HCT116 (cell line): ENCODE measurements around the gene HDAC8.

ENCODE experiments used
- ELF1 ChIP-seq: IDR thresholded peaks from 2 replicates; pipeline ENCODE4 v1.6.1; 2012; ENCODE audit warnings: low read depth, borderline replicate concordance
- POLR2A ChIP-seq: IDR thresholded peaks from 2 replicates; pipeline ENCODE4 v1.7.0; 2011; ENCODE audit warnings: borderline replicate concordance; ENCODE audit not compliant: insufficient read depth, insufficient read length; ENCODE audit errors: extremely low read depth
- POLR2AphosphoS5 ChIP-seq: IDR thresholded peaks from 2 replicates; pipeline ENCODE4 v1.6.1; 2011; ENCODE audit warnings: mild to moderate bottlenecking, low read depth, low read length, moderate library complexity
- RAD21 ChIP-seq: IDR thresholded peaks from 2 replicates; pipeline ENCODE4 v1.6.1; 2012; ENCODE audit warnings: low read depth, mild to moderate bottlenecking
- TF ChIP-seq, protein P1 (sequence below), 3 experiments: fragments of 200-600 bp in 1 of 3; sonication (generic) in 1 of 3; IDR thresholded peaks in 2 of 3; conservative IDR thresholded peaks in 1 of 3; 2 replicates each; pipeline ENCODE4 v1.5.1; 2012 to 2017; ENCODE audit warnings: low read depth in 2 of 3, low read length in 2 of 3, antibody characterized with exemption in 1 of 3, borderline replicate concordance in 1 of 3, control low read depth in 1 of 3, mild to moderate bottlenecking in 1 of 3, mixed read lengths in 1 of 3, mixed run types in 1 of 3, moderate library complexity in 1 of 3; ENCODE audit not compliant: insufficient read depth in 1 of 3
- TF ChIP-seq, protein P2 (sequence below): IDR thresholded peaks from 2 replicates; pipeline ENCODE4 v1.6.1; 2012

DNA sequence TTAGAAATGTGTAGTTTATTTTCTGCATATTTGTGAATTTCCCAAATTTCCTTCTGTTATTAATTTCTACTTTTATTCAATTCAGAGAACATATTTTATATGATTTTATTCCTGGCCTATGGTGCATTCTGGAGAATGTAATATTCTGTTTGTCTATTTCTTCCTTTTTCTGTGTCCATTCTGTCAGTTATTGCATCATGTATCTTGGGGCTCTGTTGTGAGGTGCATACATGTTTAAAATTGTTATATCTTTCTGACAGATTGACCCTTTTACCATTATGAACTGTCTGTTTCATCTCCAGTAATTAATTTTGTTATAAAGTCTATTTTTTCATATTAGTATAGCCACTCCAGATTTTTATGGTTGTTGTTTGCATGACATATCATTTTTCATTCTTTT is 170.0 kb downstream of the HDAC8 start:
- TF ChIP-seq, protein P1, sequence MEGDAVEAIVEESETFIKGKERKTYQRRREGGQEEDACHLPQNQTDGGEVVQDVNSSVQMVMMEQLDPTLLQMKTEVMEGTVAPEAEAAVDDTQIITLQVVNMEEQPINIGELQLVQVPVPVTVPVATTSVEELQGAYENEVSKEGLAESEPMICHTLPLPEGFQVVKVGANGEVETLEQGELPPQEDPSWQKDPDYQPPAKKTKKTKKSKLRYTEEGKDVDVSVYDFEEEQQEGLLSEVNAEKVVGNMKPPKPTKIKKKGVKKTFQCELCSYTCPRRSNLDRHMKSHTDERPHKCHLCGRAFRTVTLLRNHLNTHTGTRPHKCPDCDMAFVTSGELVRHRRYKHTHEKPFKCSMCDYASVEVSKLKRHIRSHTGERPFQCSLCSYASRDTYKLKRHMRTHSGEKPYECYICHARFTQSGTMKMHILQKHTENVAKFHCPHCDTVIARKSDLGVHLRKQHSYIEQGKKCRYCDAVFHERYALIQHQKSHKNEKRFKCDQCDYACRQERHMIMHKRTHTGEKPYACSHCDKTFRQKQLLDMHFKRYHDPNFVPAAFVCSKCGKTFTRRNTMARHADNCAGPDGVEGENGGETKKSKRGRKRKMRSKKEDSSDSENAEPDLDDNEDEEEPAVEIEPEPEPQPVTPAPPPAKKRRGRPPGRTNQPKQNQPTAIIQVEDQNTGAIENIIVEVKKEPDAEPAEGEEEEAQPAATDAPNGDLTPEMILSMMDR (IDR thresholded peaks at IDR 0.05 in 2 of 3, conservative IDR thresholded peaks at IDR 0.05 in 1 of 3; ENCODE audit: borderline replicate concordance in 1 of 3, insufficient read depth in 1 of 3, low read depth in 2 of 3, low read length in 2 of 3), result no peak
- no peak for TF ChIP-seq ELF1
- TF ChIP-seq, protein P2, sequence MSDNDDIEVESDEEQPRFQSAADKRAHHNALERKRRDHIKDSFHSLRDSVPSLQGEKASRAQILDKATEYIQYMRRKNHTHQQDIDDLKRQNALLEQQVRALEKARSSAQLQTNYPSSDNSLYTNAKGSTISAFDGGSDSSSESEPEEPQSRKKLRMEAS, result no peak
- no peak for TF ChIP-seq POLR2AphosphoS5
- TF ChIP-seq RAD21, result no peak
- TF ChIP-seq POLR2A, result no peak
